Fibroblast of lung (primary cell): ENCODE data around the gene FNTB. TPM values are rescaled to one million over a fixed set of nuclear protein-coding genes. Genes with fewer than 3 reads are reported as not detected.

Experiments
- DNase-seq, 2 donors: peaks; one replicate each; pipeline versions ENCODE4 v3.0.0 to v3.0.0-alpha.2; 2010; ENCODE audit warnings: low read depth in 2 of 2
- H2AFZ ChIP-seq: 2 replicates; pipeline ENCODE4 v1.5.1; 2012; ENCODE audit warnings: low read length, control low read depth, inconsistent platforms
- H3K27ac ChIP-seq: 2 replicates; pipeline ENCODE4 v1.5.1; 2011; ENCODE audit warnings: low read length, control low read depth; ENCODE audit not compliant: insufficient read depth
- H3K27me3 ChIP-seq: 2 replicates; pipeline ENCODE4 v1.5.1; 2011; ENCODE audit warnings: mild to moderate bottlenecking, low read length; ENCODE audit not compliant: control insufficient read depth, insufficient read depth
- H3K36me3 ChIP-seq: 2 replicates; pipeline ENCODE4 v1.5.1; 2011; ENCODE audit warnings: low read length; ENCODE audit not compliant: control insufficient read depth, insufficient read depth
- H3K4me1 ChIP-seq: 2 replicates; pipeline ENCODE4 v1.5.1; 2011; ENCODE audit warnings: low read length; ENCODE audit not compliant: control insufficient read depth, insufficient read depth; ENCODE audit errors: extremely low read depth
- H3K4me2 ChIP-seq: 2 replicates; pipeline ENCODE4 v1.5.1; 2011; ENCODE audit warnings: low read length, control low read depth; ENCODE audit not compliant: insufficient read depth; ENCODE audit errors: extremely low read depth
- H3K4me3 ChIP-seq, 4 experiments: fragments of 200-600 bp in 1 of 4; sonication (generic) in 1 of 4; replicated peaks in 1 of 4; 2 replicates each; pipeline ENCODE4 v1.5.1; 2011 to 2016; ENCODE audit warnings: low read length in 4 of 4, low read depth in 3 of 4, mild to moderate bottlenecking in 3 of 4, control low read depth in 2 of 4, inconsistent platforms in 1 of 4, mixed read lengths in 1 of 4; ENCODE audit not compliant: insufficient read depth in 1 of 4; ENCODE audit errors: control extremely low read depth in 1 of 4
- H3K79me2 ChIP-seq: 2 replicates; pipeline ENCODE4 v1.5.1; 2012; ENCODE audit warnings: mild to moderate bottlenecking, low read length, inconsistent platforms; ENCODE audit not compliant: control insufficient read depth, insufficient read depth
- H3K9ac ChIP-seq: 2 replicates; pipeline ENCODE4 v1.5.1; 2011; ENCODE audit warnings: mild to moderate bottlenecking, low read length, control low read depth; ENCODE audit not compliant: insufficient read depth
- H3K9me3 ChIP-seq: 2 replicates; pipeline ENCODE4 v1.5.1; 2012; ENCODE audit warnings: low read depth, low read length; ENCODE audit not compliant: control insufficient read depth, insufficient read depth
- H4K20me1 ChIP-seq: 2 replicates; pipeline ENCODE4 v1.5.1; 2011; ENCODE audit warnings: low read length; ENCODE audit not compliant: control insufficient read depth, insufficient read depth; ENCODE audit errors: extremely low read depth
- CTCF ChIP-seq, 2 donors: IDR thresholded peaks in 1 of 2; conservative IDR thresholded peaks in 1 of 2; 1 replicate in 1 of 2; 2 replicates in 1 of 2; pipeline ENCODE4 v1.5.1; 2011 to 2012; ENCODE audit warnings: low read length in 2 of 2, control low read depth in 1 of 2, inconsistent platforms in 1 of 2, low read depth in 1 of 2, mild to moderate bottlenecking in 1 of 2
- EZH2 ChIP-seq: IDR thresholded peaks from 2 replicates; pipeline ENCODE4 v1.5.1; 2012; ENCODE audit warnings: low read length, control low read depth, mild to moderate bottlenecking; ENCODE audit errors: missing control alignments
- polyA plus RNA-seq, 2 donors: library from polyadenylated mRNA; depleted of rRNA in 1 of 2; stranded (reverse) in 1 of 2; unstranded in 1 of 2; fragments of >200 nt; gene quantifications; 2 replicates each; pipeline ENCODE4 v1.2.1, GENCODE V29; 2011 to 2012; ENCODE audit warnings: missing spikeins in 1 of 2
- total RNA-seq: library from RNA; depleted of rRNA; stranded (reverse); fragments of >200 nt; gene quantifications from 2 replicates; pipeline ENCODE4 v1.2.1, GENCODE V29; 2014

Gene FNTB
- total and polyA plus RNA-seq, 2 donors (not counting 1 experiment from before 2014, with no cell fraction given), result 8.8 to 13.2 TPM

DNA sequence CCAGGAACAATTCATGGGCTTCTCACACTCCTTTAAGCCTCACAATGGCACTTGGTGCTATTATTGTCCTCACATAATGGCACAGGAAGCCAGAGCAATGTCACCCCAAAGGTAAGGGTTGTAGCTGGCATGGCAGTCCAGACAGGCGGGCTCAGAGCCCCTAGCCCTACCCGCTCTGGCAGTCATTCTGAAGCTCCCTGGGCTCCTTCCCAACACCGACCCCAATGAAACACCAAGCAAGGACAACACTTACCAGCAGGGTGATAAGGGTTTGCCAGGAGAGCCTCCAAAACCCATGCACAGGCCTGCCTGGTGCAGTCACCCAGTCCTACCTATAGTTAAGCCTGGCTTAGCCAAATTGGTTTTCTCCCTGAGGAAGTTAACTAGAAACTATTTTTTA is 84.8 kb downstream of the FNTB start:
- H3K36me3 ChIP-seq, result peaks cover 15% of the 10 kb centered on the region
- H4K20me1 ChIP-seq, result no peaks in the 10 kb centered on the region
- DNase-seq, result no peak
- no peak overlapping the region for H3K27ac ChIP-seq
- H3K4me2 ChIP-seq, result no peak overlapping the region
- TF ChIP-seq CTCF (conservative IDR thresholded peaks at IDR 0.05 in 1 of 2, IDR thresholded peaks at IDR 0.05 in 1 of 2; ENCODE audit: low read depth in 1 of 2, low read length in 2 of 2), result no peak
- no peak for TF ChIP-seq EZH2
- H3K79me2 ChIP-seq, result no peaks in the 10 kb centered on the region
- no peaks in the 10 kb centered on the region for H3K27me3 ChIP-seq
- no peak overlapping the region for H2AFZ ChIP-seq
- no peak overlapping the region for H3K4me3 ChIP-seq
- no peaks in the 10 kb centered on the region for H3K9me3 ChIP-seq
- no peaks in the 10 kb centered on the region for H3K4me1 ChIP-seq
- no peak overlapping the region for H3K9ac ChIP-seq

DNA sequence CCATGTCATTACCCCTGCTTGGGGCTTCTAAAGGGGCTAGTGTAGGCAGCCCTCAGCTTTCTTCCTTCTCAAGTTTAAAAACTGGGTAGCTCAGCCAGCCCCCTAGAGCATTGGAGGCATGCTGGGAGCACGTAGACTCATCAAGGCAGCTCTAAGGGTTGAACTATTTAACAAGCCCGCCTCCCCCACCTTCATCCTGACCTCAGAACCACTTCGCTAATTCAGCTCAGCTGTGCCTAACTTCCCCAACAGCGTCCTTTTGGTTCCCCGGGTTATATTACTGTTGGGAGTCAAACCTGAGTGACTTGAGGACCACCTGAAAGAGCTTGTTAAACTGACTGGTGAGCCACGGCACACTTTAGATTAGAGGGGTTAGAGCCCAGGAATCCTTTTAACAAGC is 85.6 kb downstream of the FNTB start:
- Histone ChIP-seq H3K9ac (no peak overlapping the region), H3K79me2 (no peaks in the 10 kb centered on the region), H3K27ac (no peak overlapping the region), H2AFZ (no peak overlapping the region), H3K4me3 (no peak overlapping the region), H3K4me1 (no peaks in the 10 kb centered on the region), H3K9me3 (no peaks in the 10 kb centered on the region), H4K20me1 (no peaks in the 10 kb centered on the region), H3K4me2 (no peak overlapping the region), H3K36me3 (peaks cover 16% of the 10 kb centered on the region), H3K27me3 (no peaks in the 10 kb centered on the region)
- TF ChIP-seq EZH2 (no peak), CTCF (conservative IDR thresholded peaks at IDR 0.05 in 1 of 2, IDR thresholded peaks at IDR 0.05 in 1 of 2; ENCODE audit: low read depth in 1 of 2, low read length in 2 of 2) (no peak)
- no peak for DNase-seq

DNA sequence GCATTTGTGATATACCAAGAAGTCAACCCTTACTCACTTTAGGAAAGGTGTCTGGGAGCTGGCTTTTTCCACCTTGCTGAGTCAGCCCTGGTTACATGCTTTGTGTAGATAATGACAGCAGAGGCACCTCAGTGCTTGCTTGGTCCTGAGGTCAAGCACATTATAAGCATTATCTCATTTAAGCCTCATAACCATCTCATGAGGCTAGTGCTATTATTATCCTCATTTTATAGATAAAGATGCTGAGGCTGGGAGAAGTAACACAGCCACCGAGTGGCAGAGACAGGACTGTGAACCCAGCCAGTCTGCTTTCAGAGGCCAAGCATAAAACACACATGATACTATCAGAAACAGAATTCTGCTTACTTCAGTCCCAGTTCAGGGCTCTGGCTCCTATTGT is 86.2 kb downstream of the FNTB start:
- no peaks in the 10 kb centered on the region for H3K27me3 ChIP-seq
- H3K9ac ChIP-seq, result no peak overlapping the region
- no peak for DNase-seq
- H4K20me1 ChIP-seq, result no peaks in the 10 kb centered on the region
- H3K4me3 ChIP-seq, result no peak overlapping the region
- H2AFZ ChIP-seq, result no peak overlapping the region
- no peak overlapping the region for H3K27ac ChIP-seq
- H3K79me2 ChIP-seq, result no peaks in the 10 kb centered on the region
- no peak overlapping the region for H3K4me2 ChIP-seq
- H3K4me1 ChIP-seq, result no peaks in the 10 kb centered on the region
- no peak for TF ChIP-seq CTCF (conservative IDR thresholded peaks at IDR 0.05 in 1 of 2, IDR thresholded peaks at IDR 0.05 in 1 of 2; ENCODE audit: low read depth in 1 of 2, low read length in 2 of 2)
- TF ChIP-seq EZH2, result no peak
- peaks cover 22% of the 10 kb centered on the region for H3K36me3 ChIP-seq
- H3K9me3 ChIP-seq, result no peaks in the 10 kb centered on the region
